ENCODE data around the gene NEDD4L. TPM values are rescaled to one million over a fixed set of nuclear protein-coding genes. Genes with fewer than 3 reads are reported as not detected.
"Not testable (repeated sequence)": the region's sequence is repeated elsewhere in the genome, so short reads cannot be mapped to it uniquely, and the experiment has no call there.

NEDD4L gene
- polyA plus RNA-seq, 1 experiment, result 14.1 TPM

GRCh38 chr18:58375051-58375450 is 331.0 kb downstream of the NEDD4L start:
- TF ChIP-seq, protein P1, sequence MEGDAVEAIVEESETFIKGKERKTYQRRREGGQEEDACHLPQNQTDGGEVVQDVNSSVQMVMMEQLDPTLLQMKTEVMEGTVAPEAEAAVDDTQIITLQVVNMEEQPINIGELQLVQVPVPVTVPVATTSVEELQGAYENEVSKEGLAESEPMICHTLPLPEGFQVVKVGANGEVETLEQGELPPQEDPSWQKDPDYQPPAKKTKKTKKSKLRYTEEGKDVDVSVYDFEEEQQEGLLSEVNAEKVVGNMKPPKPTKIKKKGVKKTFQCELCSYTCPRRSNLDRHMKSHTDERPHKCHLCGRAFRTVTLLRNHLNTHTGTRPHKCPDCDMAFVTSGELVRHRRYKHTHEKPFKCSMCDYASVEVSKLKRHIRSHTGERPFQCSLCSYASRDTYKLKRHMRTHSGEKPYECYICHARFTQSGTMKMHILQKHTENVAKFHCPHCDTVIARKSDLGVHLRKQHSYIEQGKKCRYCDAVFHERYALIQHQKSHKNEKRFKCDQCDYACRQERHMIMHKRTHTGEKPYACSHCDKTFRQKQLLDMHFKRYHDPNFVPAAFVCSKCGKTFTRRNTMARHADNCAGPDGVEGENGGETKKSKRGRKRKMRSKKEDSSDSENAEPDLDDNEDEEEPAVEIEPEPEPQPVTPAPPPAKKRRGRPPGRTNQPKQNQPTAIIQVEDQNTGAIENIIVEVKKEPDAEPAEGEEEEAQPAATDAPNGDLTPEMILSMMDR (IDR thresholded peaks at IDR 0.05; ENCODE audit: insufficient read depth, low read depth, low read length), result no peak
- Histone ChIP-seq H3K36me3 (ENCODE audit: control insufficient read depth, insufficient read depth, low read length) (no peaks in the 10 kb centered on the region; the same call in 1 of the 2 replicates), H3K27me3 (ENCODE audit: control insufficient read depth, insufficient read depth, low read length) (no peaks in the 10 kb centered on the region), H3K4me3 (ENCODE audit: low read depth, low read length) (no peak overlapping the region)
- CTCF ChIA-PET, result no interaction called here
- DNase-seq (ENCODE audit: low read depth), result no peak
- POLR2A ChIA-PET, result no interaction called here

DNA sequence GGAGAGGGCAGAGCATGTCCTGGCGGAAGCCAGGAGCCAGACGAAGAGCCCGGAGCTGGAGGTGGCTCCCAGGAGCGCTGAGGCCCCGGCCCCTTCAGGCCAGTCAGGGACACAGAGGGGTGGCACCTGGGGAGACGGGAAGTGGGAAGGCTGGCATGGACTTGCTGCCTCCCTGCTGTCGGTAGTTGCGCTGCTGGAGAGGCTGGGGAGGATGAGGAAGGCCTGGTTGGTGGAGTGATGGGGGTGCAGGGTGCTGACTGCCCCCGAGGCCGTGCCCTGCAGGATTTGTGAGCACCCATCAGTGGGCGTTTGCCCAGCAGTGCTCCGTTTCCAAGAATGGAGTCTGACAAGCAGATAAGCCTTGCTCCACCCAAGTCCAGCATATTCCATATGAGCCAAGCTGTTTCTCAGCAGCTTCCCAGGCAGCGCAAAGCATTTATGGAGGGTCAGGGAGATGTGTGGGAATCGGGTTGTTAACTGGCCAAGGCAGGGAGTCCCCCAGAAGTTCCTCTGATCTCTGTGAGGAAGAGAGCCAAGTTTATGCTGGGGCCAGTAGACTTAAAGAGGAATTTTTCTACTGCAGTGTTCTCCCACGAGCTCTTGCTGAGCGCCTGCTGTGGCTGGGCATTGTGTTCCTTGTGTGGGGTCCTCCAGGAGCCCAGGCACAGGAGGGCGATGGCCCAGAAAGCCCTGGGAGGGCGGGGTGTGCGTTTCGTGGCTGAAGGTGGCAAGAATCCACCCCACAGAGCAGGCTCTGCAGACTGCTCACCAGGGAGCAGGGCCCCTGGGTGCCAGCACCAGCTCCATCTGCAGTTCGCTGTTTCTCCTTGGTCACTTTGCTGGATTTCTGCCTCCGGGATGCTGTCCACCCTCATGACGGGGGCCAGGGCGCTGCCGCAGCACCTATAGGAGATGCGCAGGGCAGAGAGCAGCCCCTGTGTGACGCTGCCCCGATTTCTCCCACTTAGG is 334.7 kb downstream of the NEDD4L start:
- Histone ChIP-seq H3K4me3 (ENCODE audit: low read depth, low read length) (no peak overlapping the region), H3K27me3 (ENCODE audit: control insufficient read depth, insufficient read depth, low read length) (no peaks in the 10 kb centered on the region), H3K36me3 (ENCODE audit: control insufficient read depth, insufficient read depth, low read length) (no peaks in the 10 kb centered on the region; the same call in 1 of the 2 replicates)
- POLR2A ChIA-PET, result no interaction called here
- CTCF ChIA-PET, result no interaction called here
- DNase-seq (ENCODE audit: low read depth), result no peak
- TF ChIP-seq, protein P1 (IDR thresholded peaks at IDR 0.05; ENCODE audit: insufficient read depth, low read depth, low read length), result no peak

DNA sequence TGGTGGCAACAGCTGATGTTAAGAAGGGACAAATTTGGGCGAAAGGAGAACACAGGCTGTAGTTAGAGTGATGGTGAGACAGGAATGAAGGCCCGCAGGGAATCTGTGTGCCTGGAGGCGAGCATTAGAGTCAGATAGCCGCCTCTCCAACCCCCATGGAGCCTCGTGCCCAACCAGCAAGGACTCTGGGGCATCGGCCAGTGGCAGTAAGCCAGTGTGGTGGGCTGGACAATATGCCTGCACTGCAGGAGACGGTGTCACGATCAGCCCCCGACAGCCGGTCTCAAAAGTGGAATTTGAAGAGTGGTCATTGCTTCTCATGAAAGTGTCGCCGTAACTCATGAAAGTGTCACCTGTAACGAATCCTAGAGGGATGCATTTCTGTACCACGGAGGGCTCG is 335.4 kb downstream of the NEDD4L start:
- Histone ChIP-seq H3K27me3 (ENCODE audit: control insufficient read depth, insufficient read depth, low read length) (no peaks in the 10 kb centered on the region), H3K4me3 (ENCODE audit: low read depth, low read length) (no peak overlapping the region), H3K36me3 (ENCODE audit: control insufficient read depth, insufficient read depth, low read length) (no peaks in the 10 kb centered on the region; the same call in 1 of the 2 replicates)
- ChIA-PET POLR2A (no interaction called here), CTCF (no interaction called here)
- TF ChIP-seq, protein P1 (IDR thresholded peaks at IDR 0.05; ENCODE audit: insufficient read depth, low read depth, low read length), result no peak
- DNase-seq (ENCODE audit: low read depth), result no peak

GRCh38 chr18:58380113-58380512 is 336.1 kb downstream of the NEDD4L start:
- CTCF ChIA-PET; POLR2A ChIA-PET; H3K27me3 ChIP-seq (ENCODE audit: control insufficient read depth, insufficient read depth, low read length); H3K4me3 ChIP-seq (ENCODE audit: low read depth, low read length); H3K36me3 ChIP-seq (ENCODE audit: control insufficient read depth, insufficient read depth, low read length); DNase-seq (ENCODE audit: low read depth): not testable (repeated sequence)

- H3K36me3 ChIP-seq (ENCODE audit: control insufficient read depth, insufficient read depth, low read length), result no peaks in the 10 kb centered on the region
- CTCF ChIA-PET, result no interaction called here
- TF ChIP-seq, protein P1 (IDR thresholded peaks at IDR 0.05; ENCODE audit: insufficient read depth, low read depth, low read length), result no peak
These were observed 337.8 kb downstream of the NEDD4L start for GRCh38 chr18:58381676-58382411.

More at GRCh38 chr18:58381676-58382411, 337.8 kb downstream of the NEDD4L start:
- H3K27me3 ChIP-seq (ENCODE audit: control insufficient read depth, insufficient read depth, low read length), result no peaks in the 10 kb centered on the region
- no peak for DNase-seq (ENCODE audit: low read depth)
- H3K4me3 ChIP-seq (ENCODE audit: low read depth, low read length), result no peak overlapping the region
- POLR2A ChIA-PET, result no interaction called here

All from BJ (cell line).